ENCODE results near the gene PDE7B.

Gene PDE7B

DNA sequence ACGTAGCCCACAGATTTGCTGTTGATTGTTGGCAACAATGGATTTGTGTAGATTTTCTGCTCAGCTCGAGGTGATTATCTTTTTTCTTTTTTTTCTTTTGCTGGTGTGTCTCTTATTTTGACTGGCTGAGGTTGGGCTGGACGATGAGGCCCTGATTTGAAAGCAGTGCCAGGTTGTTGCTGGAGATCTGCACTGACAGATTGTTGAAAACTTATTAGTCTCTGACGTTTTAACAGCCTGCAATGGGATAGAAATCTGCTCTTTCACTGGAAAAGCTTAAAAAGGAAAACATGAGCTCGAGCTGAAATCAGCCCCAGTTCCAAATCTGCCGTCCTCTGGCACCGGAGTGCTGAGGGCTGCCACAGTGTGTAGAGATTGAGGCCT lies 87.7 kb downstream of the PDE7B start:
- DNase-seq = no peak

DNA sequence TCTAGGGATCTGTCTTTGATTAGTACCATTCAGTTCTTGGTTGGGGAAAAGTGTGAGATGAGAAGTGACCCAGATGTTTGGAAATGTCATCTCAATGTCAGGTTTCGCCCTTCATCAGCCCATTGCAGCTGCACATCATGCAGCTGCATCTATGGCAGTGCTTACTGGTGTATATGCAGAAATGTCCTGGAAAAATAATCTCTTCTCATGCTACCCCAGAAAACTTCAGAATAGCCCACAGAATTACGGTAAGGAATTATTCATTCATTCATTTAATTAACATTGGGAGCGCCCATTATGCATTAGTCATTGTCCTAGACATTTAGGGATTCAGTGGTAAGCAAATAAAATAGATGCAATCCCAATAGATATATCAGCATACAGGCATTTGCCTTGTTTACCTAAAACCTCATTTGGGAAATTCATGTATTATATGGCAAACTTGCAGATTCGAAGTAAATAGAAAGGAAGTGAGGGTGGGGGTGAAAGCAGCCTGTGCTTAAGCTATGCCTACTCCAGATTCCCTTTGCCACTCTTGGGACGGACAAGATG lies 89.2 kb downstream of the PDE7B start:
- no peak for DNase-seq

DNA sequence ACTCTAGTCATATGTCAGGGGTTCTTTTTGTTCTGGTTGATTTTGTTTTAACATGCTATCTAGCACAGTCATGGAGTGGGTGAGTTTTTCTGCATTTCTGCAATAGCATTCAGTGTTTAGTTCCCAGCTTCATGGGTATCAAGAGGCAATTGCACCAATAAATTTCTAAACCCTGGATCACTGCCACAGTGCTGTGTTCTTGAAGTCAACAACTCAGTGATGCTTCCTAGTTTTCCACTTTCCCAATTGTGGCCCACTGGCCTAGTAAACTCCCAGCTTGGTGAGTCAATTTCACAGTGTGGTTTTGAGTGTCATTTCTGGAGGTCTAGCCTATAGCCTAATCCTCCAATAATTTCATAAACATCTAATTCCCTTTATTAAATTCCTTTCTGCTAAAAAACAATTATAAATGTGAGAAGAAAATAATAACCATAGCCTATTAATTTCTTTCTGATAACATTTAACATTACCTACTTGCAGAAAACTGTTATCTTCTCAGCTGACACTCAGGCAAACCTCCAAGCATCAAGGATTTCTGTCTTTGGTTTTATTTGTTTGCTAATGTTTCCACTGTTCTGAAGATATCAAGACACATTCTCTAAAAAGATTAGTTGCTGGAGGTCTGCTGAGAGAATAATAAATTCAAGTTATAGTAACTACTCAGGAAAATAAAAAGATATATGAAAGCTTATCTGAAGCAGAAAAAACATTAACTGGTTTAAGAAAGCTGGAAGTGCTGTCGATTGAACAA lies 89.9 kb downstream of the PDE7B start:
- no peak for DNase-seq

DNA sequence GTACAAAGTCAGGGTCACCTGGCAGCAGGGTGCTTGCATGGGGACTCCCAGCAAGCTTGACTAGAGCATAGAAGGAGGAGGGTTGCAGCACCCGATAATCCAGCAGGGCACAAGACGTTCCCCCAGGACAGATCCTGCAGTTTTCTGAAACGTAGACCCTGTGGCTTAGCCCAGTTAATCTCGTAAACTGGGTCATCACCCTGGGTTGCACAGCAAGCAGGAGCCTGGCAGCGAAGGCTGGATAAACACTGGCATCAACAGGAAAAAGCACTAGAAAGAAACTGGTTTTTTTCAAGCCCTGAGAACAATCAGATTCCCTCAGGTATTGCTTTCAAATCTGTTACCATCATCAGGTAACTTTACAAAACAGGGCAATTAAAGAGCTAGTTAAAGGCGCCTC lies 92.6 kb downstream of the PDE7B start:
- no peak for DNase-seq

DNA sequence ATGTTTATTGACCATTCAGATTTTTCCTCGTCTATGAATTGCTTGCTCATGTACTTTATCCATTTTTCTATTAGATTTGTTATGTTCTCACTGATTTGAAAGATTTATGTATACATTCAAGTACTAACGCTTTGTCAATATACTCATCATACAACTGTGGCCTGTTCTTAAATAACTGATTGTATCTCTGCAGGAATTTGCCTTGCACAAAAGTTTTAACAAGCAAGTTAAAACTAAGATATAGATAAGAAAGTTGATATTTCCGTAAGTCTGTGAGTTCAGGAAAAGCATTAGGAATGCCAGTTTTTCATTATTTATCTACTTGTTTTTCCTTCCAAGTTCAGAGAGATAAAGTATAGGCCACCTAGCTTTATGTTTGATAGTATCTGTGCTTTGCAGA lies 95.2 kb downstream of the PDE7B start:
- DNase-seq = no peak

DNA sequence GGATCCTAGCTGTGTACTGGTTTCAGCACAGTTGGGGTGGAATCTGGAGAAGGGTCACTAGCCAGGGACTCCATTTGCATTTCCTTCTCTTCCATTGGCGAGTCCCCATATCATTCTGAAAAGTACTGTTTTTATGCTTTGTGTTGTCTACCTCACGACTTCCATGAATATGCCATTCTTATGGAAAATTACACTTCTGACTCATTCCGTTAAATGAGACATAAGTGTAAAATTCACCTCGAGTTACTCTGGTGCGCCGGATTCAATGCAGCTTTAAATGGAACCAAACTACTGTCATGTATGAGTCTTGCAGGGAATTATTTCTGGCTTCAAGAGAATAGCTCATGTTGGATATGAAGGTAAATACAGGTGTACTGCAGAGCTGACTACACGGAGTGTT lies 99.2 kb downstream of the PDE7B start:
- no peak for DNase-seq

DNA sequence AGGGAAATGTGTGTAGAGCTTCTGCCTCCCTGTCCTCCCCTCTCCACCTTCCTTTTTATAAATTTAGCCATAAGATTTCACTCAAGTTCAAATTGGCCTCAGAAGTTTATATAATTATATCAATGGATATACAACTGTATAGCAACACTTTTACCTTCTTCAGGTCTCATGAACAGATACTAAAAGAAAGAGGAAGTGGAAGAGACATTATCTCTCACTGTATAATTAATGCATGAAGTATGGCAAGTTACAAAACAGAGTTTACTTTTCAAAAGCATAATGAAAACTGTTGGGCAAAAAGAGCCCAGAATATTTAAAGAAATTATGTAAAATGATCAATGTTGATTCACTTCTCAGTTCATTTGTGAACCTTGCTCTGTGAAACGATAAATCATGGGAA lies 99.7 kb downstream of the PDE7B start:
- no peak for DNase-seq

DNA sequence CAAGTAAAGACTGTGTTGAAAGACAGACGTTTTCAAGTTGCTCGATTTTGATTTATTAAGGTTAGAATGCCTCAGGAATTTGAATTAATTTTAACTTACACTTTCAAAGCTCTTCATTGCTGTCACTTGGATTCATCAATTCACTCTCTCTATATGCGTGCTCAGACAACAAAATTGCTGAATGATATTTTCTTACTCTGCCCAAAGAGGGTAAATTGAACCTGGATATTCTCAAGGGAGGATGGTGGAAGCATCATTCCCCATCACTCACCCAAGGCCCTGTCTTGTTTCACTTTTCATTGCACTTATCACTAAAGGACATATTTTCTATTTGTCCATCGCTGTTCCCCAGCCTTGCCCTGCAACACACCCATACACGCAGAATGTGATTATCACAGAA lies 102.3 kb downstream of the PDE7B start:
- DNase-seq = no peak

DNA sequence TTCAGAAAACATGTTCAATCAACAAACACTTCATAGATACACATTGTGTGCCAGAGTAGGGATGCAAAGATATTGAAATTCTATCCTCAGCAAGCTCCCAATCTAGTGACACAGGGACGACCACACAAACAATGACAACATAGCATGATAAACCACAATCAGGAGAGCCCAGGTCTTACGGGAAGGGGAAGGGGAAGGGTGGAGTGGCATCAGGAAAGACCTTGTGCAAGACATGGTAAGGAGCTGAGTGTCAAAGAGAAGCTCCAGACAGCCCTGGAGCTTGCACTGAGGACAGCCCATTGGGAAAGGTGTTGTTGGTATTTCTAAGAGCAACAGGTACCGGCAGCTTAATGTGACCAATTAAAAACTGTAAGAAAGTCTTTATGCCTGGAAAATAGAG lies 103.6 kb downstream of the PDE7B start:
- DNase-seq = no peak

DNA sequence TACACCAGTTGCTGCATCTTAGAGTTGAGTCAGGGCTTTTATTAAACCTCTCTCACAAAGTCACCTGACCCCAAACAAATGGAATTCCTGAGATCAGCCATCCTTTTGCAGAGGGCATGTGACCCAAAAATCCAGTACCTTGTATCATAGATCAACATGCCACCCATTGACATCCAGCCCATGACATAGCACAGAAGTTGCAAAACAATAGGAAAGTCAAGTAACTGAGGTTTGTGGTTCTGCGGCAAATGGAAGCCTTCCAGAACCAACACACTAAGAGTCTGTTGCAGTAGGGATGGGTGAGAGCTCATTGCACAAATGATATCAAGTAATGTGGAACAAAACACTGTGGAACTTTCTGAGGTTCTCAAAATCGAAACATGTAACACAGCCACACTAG lies 111.2 kb downstream of the PDE7B start:
- DNase-seq = no peak

DNA sequence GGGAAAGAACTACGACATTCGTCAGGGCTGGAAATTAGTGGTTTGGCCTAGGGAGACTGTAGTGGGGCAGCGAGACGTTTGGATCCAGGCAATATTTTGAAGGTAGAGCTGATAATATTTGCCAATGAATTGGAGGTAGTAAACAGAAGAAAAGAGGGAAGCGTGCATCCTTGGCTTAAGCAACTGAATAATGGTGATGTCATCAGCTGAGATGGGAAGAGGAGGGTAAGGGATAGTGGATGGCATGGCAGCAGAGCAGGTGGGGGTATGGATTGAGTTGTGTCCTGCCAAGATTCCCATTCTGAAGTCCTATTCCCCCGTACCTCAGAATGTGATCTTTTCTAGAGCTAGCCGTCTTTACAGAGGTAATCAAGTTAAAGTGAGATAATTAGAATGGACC lies 119.2 kb downstream of the PDE7B start:
- DNase-seq = no peak

DNA sequence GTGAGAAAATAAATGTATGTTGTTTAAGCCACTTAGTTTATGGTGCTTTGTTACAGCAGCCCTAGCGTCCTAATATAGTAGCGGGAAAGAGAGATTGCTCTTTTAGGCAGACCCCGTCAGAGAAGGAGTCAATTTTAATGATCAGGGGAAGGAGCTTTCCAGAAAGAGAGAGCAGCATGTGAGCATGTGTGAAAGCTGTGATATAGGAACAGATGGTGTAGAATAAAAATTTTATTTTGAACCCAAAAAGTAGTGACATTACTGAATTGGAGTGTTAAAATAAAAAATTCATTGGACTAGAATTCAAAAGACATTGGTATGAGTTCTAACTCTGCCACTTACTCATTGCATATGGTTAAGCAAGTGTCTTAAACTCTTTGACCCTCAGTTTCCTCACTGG lies 119.8 kb downstream of the PDE7B start:
- DNase-seq = no peak

DNA sequence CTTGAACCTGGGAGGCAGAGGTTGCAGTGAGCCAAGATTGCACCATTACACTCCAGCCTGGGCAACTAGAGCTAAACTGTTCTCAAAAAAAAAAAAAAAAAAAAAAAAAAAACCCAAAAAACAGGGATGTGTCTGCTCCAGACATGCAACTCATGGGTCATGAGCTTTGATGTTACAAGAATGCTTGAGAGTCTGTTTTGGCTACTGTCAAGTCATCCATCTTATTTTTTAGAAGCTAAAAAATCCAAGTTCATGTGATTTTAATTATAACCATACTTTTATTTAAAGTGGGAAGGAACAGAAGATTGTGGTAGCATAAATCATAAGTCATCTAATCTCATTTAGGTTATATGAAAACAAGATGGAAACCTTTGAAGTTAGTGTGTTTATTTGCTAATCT lies 120.6 kb downstream of the PDE7B start:
- DNase-seq = no peak

DNA sequence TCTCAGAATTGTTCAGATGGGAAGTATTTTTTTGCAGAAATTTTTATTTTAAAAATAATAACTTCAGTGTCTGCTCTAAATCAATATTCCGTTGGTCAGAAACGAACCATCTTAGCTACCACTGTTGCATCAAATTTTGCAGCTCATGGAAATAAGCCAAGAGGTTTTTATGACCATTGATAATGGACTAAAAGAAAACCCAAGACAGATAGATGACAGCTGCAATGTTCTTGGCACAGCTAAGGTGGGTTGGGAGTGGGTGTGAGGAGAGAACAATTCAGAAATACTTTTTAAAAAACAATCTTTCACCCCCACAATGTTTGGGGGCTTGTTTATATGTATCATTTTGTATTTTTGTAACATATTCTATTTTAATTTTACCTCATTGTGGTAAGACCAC lies 121.1 kb downstream of the PDE7B start:
- DNase-seq = no peak

DNA sequence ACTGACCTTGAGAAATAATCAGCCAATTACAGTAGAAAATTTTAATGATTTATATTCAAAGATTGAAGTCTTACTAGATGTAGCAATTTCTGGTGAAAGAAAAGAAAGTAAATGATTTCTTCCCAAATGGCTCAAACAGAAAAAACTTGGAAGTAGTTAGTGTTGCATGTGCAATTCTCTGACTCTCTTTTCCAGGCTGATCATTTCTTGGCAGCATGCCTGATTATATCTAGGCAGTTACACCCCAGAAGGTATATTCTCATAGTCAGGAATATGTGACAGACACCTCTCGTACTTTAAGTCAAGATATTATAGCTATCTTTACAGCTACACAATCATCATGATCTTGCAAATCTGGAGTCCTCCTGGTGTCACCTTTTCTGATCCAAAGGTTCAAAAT lies 122.9 kb downstream of the PDE7B start:
- no peak for DNase-seq

DNA sequence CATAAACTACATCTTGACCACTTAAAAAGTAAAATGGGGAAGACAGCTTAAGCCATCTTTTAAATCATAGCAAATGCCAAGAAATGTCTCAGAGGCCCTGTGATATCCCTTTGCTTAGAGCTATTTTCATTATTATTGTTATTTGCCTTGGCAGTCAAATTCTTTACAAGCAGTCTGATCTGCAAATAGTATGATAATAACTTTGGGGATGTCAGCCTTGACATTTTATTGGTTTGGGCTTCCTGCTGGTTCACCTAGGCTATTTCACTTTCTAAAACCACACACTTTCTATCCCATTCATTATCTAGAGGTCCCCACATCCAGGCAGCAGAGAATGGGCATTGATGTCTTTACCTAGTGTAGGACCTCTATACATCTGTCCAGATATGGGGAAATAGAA lies 125.1 kb downstream of the PDE7B start:
- no peak for DNase-seq

DNA sequence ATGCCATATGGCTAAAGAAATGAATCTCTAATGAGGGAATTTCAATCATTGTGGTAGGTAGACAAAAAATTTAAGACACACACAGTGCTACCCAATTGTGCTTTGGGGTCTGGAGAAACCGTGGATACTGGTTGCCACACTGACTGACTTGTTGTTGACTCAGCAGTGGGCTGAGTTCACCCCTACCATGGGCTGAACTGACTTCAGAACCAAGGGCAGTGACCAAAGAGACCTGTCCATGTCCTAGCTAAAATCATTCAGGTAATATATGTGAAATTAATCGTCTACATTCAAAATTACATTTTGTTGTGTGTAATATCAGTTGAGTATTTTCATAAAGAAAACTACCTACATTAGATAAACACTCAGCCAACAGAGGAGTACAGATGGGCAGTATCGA lies 131.6 kb downstream of the PDE7B start:
- no peak for DNase-seq

DNA sequence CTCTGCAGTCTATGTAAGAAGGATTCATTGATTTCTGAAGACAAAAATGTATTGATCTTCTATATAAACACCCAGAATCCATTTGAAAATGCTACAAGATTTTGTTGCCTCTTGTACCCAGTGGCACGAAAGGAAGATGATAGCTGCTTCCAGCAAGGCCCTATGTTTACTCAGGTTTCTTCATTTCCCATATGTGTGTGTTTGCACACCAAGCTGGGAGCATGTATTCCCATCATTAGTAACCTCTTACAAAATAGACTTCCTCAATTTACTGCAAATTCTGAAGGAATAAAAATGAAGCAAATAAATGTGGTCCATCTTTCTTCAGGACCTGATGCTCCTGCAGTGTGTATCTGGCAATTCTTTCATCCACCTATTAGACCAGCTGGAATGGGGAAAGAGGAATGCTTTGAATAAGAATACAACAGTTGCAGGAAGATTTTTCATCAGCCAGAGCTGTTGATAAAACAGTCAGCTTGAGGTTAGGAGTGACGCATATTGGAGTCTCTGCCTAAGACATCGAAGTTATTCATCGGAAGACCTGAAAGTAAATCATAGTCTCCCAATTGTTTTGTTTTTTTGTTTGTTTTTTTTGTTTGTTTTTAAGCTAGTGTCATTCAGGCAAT lies 132.3 kb downstream of the PDE7B start:
- DNase-seq = no peak

DNA sequence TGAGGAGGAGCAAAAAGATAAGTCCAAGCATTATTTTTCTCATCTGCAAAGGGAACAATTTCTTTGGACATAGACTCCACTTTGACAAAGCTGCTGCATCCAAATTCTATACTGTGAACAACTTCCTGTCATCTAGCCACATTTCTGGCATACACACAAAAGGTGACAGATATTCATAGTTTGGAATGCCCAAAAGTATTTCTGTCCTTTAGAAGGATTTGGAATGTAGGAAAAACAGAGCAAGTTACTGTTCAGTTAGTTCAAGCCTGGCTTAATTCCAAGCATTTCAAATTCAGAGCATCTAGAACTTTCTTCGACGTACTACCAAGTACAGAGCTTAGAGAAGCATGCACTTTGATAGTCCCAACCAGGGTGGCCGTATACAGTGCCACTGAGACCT lies 134.0 kb downstream of the PDE7B start:
- no peak for DNase-seq

DNA sequence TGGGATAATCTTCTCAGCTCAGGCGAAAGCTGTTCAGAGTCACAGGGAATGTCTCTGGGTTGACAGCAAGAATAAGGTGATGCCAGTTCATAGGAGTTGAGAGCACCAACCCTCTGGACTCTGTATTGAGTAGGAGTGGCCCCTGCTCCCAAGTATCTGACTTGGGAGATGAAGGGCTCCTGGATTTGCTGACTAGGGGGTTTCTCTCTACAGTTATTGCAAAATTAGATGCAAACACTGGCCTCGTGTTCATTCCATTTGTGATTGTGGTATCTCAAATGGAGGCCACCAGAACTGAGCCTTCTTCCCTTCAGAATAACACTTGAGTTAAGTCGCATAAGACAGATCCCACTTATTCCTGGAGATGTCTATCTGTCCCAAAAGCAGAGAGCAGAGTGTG lies 135.7 kb downstream of the PDE7B start:
- no peak for DNase-seq

DNA sequence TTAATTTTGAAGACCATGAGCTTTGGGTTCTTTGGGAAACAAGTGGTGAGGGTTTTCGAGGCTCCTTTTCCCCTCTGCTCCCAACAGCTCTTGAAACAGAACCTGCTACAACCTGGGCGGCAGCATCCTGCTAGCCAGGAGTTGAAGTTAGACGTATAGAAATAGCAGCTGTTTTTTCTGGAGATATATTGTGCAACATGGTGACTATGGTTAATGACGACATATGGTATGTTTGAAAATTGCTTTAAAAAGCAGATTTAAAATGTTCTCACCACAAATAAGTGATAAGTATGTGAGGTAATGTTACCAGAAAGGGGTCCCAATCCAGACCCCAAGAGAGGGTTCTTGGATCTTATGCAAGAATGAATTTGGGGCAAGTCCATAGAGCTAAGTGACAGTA lies 138.9 kb downstream of the PDE7B start:
- DNase-seq = no peak

DNA sequence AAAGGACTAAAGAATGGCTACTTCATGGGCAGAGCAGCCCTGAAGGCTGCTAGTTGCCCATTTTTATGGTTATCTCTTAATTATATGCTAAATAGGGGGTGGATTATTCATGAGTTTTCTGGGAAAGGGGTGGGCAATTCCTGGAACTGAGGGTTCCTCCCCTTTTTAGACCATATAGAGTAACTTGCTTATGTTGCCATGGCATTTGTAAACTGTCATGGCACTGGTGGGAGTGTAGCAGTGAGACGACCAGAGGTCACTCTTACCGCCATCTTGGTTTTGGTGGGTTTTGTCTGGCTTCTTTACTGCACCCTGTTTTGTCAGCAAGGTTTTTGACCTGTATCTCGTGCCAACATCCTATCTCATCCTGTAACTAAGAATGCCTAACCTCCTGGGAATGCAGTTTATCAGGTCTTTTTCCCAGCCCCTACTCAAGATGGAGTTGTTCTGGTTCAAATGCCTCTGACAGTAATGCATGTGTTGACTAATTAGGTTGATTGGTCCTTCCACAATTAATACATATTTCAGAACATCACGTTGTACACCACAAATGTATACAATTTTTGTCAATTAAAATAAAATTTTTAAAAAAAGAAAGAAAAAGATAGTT lies 139.5 kb downstream of the PDE7B start:
- DNase-seq = no peak

DNA sequence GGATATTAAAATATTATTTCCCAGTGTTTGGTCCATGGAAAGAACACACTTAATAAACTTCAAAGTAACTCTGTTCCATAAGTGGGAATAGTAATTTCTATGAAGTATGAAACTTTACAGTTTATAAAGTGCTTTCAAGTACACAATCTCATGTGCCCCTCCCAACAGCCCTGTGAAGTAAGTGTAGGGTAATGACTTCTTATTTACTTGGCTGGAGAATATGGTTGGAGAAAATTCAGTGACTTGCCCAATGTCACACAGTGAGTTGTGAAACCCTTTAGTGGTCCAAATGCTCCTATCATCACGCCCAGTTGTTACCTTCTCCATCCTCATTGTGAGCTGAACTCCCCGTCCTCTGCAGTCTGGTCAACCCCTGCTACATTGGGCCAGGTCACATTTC lies 141.2 kb downstream of the PDE7B start:
- DNase-seq = no peak

DNA sequence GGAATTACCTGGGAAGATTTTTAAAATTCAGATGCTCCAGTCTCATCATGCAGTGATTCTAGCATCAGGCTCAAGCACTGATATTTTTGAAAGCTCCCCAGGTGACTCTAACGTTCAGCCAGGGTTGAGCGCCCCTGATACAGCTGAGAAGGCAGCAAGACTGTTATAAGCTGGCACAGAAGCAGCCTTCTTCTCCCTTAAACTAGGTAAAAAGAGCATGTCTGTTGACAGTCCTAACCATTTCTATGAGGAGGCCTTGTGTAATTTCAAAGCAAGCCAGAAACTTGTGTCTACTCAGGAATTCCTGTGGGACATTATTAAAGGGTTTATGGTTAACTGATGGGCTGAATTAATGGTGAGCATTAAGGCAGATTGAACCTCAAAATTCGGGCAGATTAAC lies 141.9 kb downstream of the PDE7B start:
- DNase-seq = no peak
